Stimulated activated CD4-positive, alpha-beta T cell treated with anti-CD3 and anti-CD28 coated beads, Interleukin-15, amount 100 ng/mL, for 48 hours (primary cell): ENCODE measurements around the gene NIPBL.
"Not testable (repeated sequence)": the region's sequence is repeated elsewhere in the genome, so short reads cannot be mapped to it uniquely, and the experiment has no call there.

Experiments
- DNase-seq, 2 donors: peaks; one replicate each; pipeline ENCODE4 v3.0.0-alpha.2; 2020; ENCODE audit warnings: low read depth in 2 of 2

NIPBL gene

DNA sequence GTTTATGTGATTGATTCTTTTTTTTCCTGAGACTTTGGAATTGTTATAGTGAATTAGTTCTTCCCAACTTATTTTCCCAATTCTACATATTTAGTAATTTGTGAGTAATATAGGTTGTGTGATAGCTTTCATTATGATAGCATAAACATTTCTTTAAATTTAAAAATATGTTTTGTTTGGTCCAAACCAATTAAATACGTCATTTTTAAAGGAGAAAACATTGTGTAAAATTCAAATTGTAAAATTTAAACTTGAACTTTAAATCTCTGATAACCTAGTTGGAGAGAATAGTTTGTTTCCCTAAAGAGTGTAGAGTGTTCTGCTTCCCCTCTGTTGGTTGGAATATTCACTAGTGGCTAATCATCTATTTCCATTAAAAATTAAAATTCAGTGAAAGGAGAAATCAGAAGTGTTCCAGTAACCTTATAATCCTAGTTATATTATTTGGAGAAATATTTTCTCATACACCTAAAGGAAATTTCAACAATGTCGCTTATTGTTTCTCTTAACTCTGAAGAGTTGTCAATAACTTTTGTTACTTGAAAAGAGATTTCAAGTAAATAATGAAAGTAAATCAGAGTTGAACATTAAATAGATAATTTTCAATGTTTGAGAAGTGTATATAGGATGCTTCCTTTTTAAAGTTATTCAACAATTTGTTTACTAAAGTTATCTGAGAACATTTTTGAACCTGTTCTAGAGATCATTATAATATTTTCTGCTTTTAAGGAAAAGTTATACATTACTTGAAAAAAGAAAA is 2.9 kb downstream of the NIPBL start:
- no peak for DNase-seq

DNA sequence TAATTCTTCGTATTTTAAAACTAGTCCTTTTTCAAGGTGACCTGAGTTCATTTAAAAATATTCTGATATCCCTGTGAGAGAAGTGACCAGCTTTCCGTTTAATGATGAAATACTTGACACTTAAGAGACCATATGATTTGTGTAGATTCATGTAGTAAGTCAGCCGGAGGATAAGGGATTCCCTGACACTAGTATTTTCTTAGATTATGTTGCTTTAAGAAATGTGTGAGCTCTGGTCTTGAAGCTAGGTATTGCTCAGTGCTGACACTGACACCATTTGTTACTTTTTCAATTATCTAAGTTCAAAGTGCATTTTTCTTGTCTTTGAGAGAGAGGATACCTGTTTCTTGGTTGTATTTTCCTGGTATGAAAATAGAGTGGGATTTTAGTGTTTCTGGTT is 4.2 kb downstream of the NIPBL start:
- no peak for DNase-seq

- no peak for DNase-seq
Measured at GRCh38 chr5:36881304-36881703, 4.7 kb downstream of the NIPBL start.

GRCh38 chr5:36881807-36882206 is 5.2 kb downstream of the NIPBL start:
- no peak for DNase-seq

DNA sequence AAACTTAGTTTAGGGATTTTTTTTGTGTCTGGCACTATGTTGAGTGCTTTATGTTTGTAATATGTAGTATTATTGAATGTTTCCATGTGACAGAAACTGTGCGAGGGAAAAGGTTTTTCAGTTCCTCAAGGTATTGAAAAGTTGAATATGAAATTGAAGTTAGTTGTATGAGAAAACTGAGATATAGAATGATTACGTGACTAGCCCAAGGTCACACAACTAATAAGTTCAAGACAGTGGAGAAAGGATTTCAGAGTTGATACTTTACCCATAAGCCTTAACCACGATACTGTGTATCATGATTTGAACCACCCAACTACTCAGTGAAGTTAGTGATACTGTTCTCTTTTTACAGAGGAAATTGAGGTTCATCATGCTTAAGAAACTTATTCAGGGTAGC is 5.7 kb downstream of the NIPBL start:
- no peak for DNase-seq

GRCh38 chr5:36883894-36884462 is 7.4 kb downstream of the NIPBL start:
- no peak for DNase-seq

- no peak for DNase-seq
Measured at GRCh38 chr5:36885149-36885548, 8.6 kb downstream of the NIPBL start.

DNA sequence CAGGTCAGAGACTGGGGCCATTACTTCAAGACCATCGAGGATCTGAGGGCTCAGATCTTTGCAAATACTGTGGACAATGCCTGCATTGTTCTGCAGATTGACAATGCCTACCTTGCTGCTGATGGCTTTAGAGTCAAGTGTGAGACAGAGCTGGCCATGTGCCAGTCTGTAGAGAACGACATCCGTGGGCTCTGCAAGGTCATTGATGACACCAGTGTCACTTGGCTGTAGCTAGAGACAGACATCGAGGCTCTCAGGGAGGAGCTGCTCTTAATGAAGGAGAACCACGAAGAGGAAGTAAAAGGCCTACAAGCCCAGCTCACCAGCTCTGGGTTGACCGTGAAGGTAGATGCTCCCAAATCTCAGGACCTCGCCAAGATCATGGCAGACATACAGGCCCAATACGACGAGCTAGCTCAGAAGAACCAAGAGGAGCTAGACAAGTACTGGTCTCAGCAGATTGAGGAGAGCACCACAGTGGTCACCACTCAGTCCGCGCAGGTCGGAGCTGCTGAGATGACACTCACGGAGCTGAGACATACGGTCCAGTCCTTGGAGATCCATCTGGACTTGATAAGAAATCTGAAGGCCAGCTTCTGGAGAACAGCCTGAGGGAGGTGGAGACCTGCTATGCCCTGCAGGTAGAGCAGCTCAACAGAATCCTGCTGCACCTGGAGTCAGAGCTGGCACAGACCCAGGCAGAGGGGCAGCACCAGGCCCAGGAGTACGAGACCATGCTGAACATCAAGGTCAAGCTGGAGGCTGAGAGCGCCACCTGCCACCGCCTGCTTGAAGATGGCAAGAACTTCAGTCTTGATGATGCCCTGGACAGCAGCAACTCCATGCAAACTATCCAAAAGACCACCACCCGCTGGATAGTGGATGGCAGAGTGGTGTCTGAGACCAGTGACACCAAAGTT is 9.3 kb downstream of the NIPBL start:
- no peak for DNase-seq

DNA sequence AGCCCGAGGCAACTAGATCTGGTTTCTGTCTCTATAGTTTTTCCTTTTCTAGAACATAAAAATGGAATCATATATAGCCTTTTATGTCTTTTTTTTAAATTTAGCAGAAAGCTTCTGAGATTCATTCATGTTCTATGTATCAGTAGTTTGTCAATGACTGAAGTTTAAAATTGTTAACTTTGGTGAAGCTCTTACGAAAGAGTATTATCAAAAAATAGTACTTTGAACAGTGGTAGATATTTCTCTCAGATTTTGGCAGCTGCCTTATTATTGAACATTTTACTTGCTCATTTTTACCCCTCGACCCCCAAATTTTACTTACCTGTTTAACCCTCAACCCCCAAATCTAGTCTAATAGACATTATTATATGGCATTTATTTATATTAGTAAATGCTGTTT is 10.2 kb downstream of the NIPBL start:
- DNase-seq, result no peak

DNA sequence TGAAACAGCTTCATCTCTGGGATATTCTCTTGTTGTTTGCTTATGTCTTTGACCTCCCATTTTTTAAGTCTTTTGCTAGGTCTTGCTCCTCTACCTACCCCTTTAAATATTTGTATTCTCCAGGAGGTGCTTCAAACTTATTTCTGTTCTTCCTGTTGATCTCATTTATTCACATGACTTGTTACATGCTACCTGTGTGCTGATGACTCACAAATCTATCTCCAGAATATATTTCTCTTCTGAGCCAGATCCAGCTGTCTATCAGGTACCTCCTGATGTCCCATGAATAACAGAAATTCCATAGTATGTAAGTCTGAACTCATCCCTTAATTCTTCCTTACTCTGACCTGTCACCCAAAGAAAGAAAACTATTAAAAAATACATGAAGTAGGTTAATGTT is 11.0 kb downstream of the NIPBL start:
- DNase-seq, result no peak

- no peak for DNase-seq
Measured at GRCh38 chr5:36888303-36888702, 11.7 kb downstream of the NIPBL start.

DNA sequence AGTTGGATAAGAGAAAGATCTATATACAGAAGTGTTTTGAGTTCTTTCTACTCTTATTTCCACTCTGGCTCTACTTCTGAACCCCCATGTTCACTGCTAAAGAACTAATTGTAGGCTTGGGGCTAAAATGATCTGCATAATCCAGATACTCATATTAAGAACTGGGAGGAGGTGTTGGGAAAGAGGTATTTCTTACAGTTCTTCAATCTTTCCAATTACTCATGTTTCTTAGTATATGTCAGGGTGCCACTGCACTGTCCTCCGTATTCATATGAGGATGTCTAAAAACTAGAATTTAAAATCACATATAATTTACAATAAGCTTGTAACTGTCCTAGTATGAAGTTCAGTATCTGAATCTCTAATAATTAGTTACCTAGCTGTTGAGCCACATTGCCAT is 12.7 kb downstream of the NIPBL start:
- DNase-seq, result no peak

GRCh38 chr5:36891266-36891665 is 14.7 kb downstream of the NIPBL start:
- no peak for DNase-seq

- not testable (repeated sequence) for DNase-seq
Measured at GRCh38 chr5:36892085-36892830, 15.7 kb downstream of the NIPBL start.

DNA sequence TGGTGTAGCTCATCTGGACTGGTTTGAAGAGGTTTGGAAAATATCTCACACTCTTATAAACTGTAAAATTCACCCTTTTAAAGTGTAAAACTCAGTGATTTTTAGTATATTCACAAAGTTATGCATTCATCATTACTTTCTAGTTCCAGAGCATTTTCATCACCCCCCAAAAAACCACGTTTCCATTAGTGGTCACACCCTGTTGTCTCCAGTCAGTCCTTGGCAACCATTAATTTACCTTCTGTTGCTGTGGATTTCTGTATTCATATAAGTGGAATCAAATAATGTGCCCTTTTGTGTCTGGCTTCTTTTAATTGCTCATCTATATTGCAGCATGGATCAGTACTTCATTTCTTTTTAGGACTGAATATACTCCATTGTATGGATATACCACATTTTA is 18.4 kb downstream of the NIPBL start:
- no peak for DNase-seq

DNA sequence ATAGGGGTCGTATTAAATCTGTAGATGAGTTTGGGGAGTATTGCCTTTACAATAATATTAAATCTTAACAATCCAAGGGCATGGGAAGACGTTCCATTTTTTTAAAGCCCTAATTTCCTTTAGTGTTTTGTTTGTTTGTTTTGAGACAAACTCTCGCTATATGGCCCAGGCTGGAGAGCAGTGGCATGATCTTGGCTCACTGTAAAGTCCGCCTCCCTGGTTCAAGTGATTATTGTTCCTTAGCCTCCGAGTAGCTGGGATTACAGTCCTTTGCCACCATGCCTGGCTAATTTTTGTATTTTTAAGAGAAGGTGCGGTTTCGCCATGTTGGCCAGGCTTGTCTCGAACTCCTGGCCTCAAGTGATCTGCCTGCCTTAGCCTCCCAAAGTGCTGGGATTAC is 19.9 kb downstream of the NIPBL start:
- DNase-seq, result no peak

- DNase-seq, result no peak
Measured at GRCh38 chr5:36897616-36898015, 21.0 kb downstream of the NIPBL start.

- DNase-seq, result no peak
Measured at GRCh38 chr5:36899860-36900259, 23.3 kb downstream of the NIPBL start.

- no peak for DNase-seq
Measured at GRCh38 chr5:36900283-36900682, 23.7 kb downstream of the NIPBL start.

GRCh38 chr5:36901077-36901476 is 24.5 kb downstream of the NIPBL start:
- not testable (repeated sequence) for DNase-seq

DNA sequence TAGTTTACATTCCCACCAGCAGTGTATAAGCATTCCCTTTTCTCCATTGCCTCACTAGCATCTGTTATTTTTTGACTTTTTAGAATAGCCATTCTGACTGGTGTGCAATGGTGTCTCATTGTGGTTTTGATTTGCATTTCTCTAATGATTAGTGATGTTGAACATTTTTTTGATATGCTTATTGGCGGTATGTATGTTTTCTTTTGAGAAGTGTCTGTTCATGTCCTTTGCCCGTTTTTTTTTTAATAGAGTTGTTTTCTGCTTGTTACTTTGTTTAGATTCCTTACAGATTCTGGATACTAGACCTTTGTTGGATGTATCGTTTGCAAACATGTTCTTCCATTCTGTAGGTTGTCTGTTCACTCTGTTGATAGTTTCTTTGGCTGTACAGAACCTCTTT is 25.3 kb downstream of the NIPBL start:
- DNase-seq, result no peak

DNA sequence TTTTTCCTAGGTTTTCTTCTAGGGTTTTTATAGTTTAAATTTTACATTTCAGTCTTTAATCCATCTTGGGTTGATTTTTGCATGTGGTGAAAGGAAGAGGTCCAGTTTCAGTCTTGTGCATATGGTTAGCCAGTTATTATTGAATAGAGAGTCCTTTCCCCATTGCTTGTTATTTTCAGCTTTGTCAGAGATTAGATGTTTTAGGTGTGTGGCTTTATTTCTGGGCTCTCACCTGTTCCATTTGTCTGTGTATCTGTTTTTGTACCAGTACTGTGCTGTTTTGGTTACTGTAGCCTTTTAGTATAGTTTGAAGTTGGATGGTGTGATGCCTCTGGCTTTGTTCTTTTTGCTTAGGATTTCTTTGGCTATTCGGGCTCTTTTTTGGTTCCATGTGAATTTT is 25.8 kb downstream of the NIPBL start:
- DNase-seq, result no peak
